Measurements from ENCODE around the gene NSG2.
"Not testable (repeated sequence)": the region's sequence is repeated elsewhere in the genome, so short reads cannot be mapped to it uniquely, and the experiment has no call there.

The NSG2 gene

DNA sequence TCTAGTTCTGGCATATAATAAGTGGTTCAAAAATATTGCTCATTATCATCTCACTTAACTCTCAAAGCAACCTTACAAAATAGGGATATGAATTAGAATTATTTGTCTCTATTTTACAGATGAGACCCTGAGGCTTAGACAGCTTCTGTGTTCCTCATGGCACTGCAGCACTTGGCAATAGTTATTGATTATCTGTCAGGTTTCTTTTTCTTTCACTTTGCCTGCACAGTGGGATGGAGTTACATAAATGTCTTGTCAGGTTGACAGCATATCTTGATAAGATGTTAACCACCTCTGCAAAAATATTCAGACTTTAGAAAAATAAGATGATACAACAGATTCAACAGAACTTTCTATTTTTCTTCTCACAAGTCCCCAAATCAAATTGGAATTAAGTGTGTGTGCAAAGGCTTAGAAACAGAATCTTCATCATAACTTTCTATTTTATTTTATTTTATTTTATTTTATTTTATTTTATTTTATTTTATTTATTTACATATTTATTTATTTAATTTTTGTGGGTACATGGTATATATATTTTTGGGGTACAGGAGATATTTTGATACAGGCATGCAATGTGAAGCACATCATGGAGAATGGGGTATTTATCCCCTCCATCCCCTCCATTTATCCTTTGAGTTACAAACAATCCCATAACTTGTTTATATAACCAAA lies 17.7 kb downstream of the NSG2 start:
- no peak for DNase-seq

- DNase-seq = no peak
These were observed 18.7 kb downstream of the NSG2 start for GRCh38 chr5:174064171-174064570.

- no peak for DNase-seq
These were observed 20.2 kb downstream of the NSG2 start for GRCh38 chr5:174065528-174066197.

GRCh38 chr5:174067499-174067898 lies 22.0 kb downstream of the NSG2 start:
- DNase-seq = no peak

GRCh38 chr5:174071484-174071883 lies 26.0 kb downstream of the NSG2 start:
- DNase-seq = no peak

DNA sequence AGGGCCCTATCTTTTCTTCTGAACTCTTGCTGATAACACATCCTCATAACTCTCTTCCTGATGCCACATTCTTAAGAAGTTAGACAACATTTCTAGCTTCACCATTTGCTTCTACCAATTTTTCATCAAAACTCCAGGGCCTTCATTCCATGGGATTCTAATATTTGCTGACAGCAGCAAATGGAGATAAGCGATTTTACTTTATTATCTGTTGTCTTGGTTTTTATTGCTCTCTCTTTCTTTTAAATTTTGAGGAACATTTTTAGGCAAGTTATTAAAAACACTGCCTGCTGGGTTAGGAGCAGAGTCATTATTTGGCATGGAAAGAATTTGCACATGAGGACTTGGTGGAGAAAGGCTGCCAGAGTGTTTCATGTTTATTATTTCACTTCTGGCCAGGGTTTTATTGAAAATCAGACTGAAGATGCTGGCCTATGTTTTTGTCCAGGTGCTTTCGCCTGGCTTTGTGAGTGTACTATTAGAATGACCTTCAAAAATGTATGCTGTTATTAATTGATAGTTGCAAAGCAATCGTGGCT lies 27.7 kb downstream of the NSG2 start:
- DNase-seq = no peak

- no peak for DNase-seq
These were observed 28.9 kb downstream of the NSG2 start for GRCh38 chr5:174074369-174074768.

GRCh38 chr5:174078416-174078815 lies 32.9 kb downstream of the NSG2 start:
- DNase-seq = no peak

GRCh38 chr5:174082286-174082685 lies 36.8 kb downstream of the NSG2 start:
- DNase-seq = no peak

DNA sequence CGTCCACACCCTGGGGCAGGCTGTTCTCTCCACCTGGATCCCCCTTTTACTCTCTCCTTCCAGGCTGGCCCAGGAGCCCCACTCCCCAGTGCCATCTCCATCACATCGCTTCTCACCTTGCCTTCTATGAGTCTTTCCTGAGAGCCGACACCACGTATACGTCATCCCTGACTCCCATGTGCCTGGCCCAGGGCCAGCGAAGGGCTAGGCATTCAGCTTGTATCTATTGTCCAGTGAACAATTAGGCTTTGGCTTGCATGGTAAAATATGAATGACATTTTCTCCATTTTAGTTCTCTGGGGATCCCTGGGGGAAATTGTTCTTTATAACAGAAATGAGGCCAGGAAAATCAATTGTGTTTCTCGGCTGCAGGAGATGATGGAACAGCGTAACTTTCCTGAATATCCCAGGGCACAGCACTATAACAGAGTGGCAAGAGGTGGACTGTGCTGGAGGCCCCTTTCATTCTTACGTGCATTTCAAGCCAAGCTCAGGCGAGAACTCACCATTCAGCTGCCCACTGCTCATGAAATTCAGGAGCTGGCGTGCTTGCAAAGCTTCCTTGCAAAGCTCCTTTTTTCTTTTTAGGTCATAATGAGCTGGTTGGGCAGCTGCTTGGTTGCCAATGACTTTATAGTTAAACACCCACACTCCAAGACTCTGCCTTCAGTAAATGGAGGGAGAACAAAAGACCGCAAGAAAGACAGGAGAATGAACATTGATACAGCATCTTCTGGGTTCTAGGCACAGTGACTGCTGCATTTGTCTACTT lies 37.7 kb downstream of the NSG2 start:
- DNase-seq = no peak

- no peak for DNase-seq
These were observed 39.2 kb downstream of the NSG2 start for GRCh38 chr5:174084691-174085154.

- DNase-seq = no peak
These were observed 41.2 kb downstream of the NSG2 start for GRCh38 chr5:174086751-174087150.

- no peak for DNase-seq
These were observed 42.3 kb downstream of the NSG2 start for GRCh38 chr5:174087783-174088182.

GRCh38 chr5:174090129-174090528 lies 44.6 kb downstream of the NSG2 start:
- no peak for DNase-seq

DNA sequence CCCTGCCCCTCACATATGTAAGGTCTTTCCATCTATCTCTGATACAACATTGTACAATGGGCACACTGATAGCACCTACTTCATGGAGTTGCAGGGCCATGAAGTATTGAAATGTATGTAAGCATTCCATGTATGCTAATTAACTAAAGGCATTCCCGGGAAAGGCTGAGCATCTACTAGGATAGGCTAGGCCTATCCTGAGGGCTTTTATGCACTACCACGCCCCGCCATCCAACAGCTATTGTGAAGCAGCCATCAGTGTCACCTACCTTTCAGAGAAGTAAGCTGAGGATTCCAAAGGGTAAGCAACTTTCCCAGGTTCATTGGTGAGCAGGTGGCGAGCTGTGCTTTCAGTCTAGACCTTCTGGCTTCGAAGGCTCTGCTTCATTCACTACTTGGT lies 47.6 kb downstream of the NSG2 start:
- DNase-seq = no peak

- no peak for DNase-seq
These were observed 49.5 kb downstream of the NSG2 start for GRCh38 chr5:174094857-174095606.

GRCh38 chr5:174096619-174097018 lies 51.1 kb downstream of the NSG2 start:
- DNase-seq = no peak

GRCh38 chr5:174097486-174098185 lies 52.1 kb downstream of the NSG2 start:
- DNase-seq = no peak

GRCh38 chr5:174098694-174099093 lies 53.2 kb downstream of the NSG2 start:
- DNase-seq = no peak

DNA sequence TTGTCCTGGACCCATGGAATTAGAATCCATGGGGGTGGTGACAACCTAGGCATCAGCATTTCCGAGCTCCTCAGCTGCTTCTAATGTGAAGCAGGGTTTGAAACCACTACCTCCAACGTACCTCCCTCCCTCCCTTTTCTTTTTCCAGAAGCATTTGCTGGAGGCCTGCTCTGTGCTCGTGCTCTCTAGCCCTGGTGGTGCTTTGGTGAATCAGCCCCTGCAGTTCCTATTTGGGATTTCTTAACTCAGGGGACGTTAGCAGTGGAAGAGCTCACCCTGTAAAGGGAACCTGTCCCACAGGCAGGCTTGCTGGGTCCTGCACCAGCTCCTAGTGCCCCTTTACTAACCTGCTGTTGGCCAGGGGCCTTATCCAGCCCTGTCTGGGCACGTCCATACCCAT lies 55.0 kb downstream of the NSG2 start:
- no peak for DNase-seq

DNA sequence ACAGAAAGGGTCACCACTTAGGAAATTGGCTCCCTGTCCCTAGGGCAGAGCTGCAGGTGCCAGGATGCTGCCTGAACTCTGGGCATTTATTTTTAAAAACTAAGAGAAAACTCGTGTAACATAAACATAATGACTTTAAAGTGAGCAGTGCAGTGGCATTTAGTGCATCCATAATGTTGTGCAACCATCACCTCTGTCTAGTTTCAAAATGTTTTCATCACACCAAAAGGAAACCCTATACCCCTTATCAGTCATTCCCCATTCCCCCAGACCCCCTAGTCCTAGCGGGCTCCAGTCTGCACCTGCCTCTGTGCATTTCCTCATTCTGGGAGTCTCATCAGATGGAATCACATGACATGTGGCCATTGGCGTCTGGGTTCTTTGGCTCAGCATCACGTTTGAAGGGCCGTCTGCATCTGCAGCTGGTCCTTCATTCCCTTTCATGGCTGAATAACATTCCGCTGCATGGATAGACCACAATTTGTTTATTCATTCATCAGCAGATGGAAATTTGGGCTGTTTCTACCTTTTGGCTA lies 55.8 kb downstream of the NSG2 start:
- no peak for DNase-seq

GRCh38 chr5:174102574-174102973 lies 57.1 kb downstream of the NSG2 start:
- not testable (repeated sequence) for DNase-seq
